Stimulated activated CD8-positive, alpha-beta memory T cell treated with anti-CD3 and anti-CD28 coated beads, Interleukin-15, amount 100 ng/mL, for 4 hours (primary cell): ENCODE data around the gene GPR4.

Source experiments
- DNase-seq, 2 donors: peaks; one replicate each; pipeline ENCODE4 v3.0.0-alpha.2; 2020; ENCODE audit warnings: low read depth in 2 of 2

GPR4 gene

GRCh38 chr19:45589768-45590167, 12.2 kb downstream of the GPR4 start:
- DNase-seq = no peak

- DNase-seq = no peak
Measured at GRCh38 chr19:45587873-45588272, 14.1 kb downstream of the GPR4 start.

- no peak for DNase-seq
Measured at GRCh38 chr19:45585158-45585577, 16.8 kb downstream of the GPR4 start.

- peak; percentile 98 to 100 for DNase-seq
Measured at GRCh38 chr19:45584332-45585157, 17.5 kb downstream of the GPR4 start, which contains the start of gene OPA3. OPA3 (minus strand) TSS chr19:45584802; CDS start chr19:45584764, 38 bp downstream.

GRCh38 chr19:45581576-45581975, 20.4 kb downstream of the GPR4 start:
- DNase-seq = no peak

- no peak for DNase-seq
Measured at GRCh38 chr19:45578861-45579260, 23.2 kb downstream of the GPR4 start.

GRCh38 chr19:45577111-45577905, 24.7 kb downstream of the GPR4 start:
- DNase-seq = no peak

- no peak for DNase-seq
Measured at GRCh38 chr19:45576682-45577081, 25.3 kb downstream of the GPR4 start.

- no peak for DNase-seq
Measured at GRCh38 chr19:45575216-45575615, 26.8 kb downstream of the GPR4 start.

- no peak for DNase-seq
Measured at GRCh38 chr19:45574526-45574925, 27.5 kb downstream of the GPR4 start.

GRCh38 chr19:45571457-45572220, 30.4 kb downstream of the GPR4 start:
- DNase-seq = no peak

- peak in 1 of 2 donors; percentile 20 for DNase-seq
Measured at GRCh38 chr19:45569619-45570421, 32.2 kb downstream of the GPR4 start.

GRCh38 chr19:45568732-45569131, 33.3 kb downstream of the GPR4 start:
- no peak for DNase-seq

- DNase-seq = no peak
Measured at GRCh38 chr19:45567609-45568008, 34.4 kb downstream of the GPR4 start.

GRCh38 chr19:45564131-45564780, 37.8 kb downstream of the GPR4 start:
- no peak for DNase-seq

GRCh38 chr19:45560686-45561085, 41.3 kb downstream of the GPR4 start:
- DNase-seq = no peak

GRCh38 chr19:45560038-45560437, 42.0 kb downstream of the GPR4 start:
- no peak for DNase-seq

- peak; percentile 13 to 50 for DNase-seq
Measured at GRCh38 chr19:45558399-45558878, 43.6 kb downstream of the GPR4 start.

- DNase-seq = no peak
Measured at GRCh38 chr19:45556835-45557234, 45.2 kb downstream of the GPR4 start.

- no peak for DNase-seq
Measured at GRCh38 chr19:45554481-45554880, 47.5 kb downstream of the GPR4 start.

GRCh38 chr19:45553464-45553863, 48.5 kb downstream of the GPR4 start:
- no peak for DNase-seq
